HG03457 (cell line): ENCODE results near the gene RAVER1.
"Not testable (repeated sequence)": the region's sequence is repeated elsewhere in the genome, so short reads cannot be mapped to it uniquely, and the experiment has no call there.

ENCODE experiments used
- ATAC-seq: cut with Tn5 transposase; IDR thresholded peaks from one replicate; pipeline ENCODE4 v1.9.1; 2021; ENCODE audit warnings: moderate number of reproducible peaks; ENCODE audit not compliant: unreplicated experiment

RAVER1 gene

GRCh38 chr19:10291554-10292205 is 41.6 kb downstream of the RAVER1 start:
- ATAC-seq: no peak

GRCh38 chr19:10290876-10291553 is 42.3 kb downstream of the RAVER1 start:
- no peak for ATAC-seq

GRCh38 chr19:10290357-10290875 is 42.9 kb downstream of the RAVER1 start:
- ATAC-seq: no peak

DNA sequence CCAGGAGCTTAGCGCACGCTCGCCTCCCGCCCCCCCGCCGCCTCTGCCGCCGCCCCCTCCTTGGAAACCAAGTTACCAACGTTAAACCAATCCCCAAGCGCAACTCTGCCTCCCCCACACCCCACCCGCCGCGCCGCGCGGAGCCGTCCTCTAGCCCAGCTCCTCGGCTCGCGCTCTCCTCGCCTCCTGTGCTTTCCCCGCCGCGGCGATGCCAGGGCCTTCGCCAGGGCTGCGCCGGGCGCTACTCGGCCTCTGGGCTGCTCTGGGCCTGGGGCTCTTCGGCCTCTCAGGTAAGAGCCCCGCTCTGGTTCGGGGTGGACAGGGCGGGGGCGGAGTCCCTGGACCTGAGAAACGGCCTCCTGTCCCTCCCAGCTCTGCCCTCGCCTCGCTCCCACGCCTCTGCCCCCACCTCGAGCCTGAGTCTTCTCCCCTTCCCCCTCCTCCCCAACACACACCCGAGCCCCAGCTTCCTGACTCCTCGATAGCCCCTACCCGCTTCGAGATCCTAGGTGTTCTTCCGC is 43.4 kb downstream of the RAVER1 start, which contains the start of gene ICAM5:
ICAM5 (plus strand) TSS at position 117 of the 521 bp plus-strand sequence; CDS start at position 209, 92 bp downstream.
- ATAC-seq: no peak

- ATAC-seq: no peak
Measured at GRCh38 chr19:10289167-10289835, 44.0 kb downstream of the RAVER1 start.

DNA sequence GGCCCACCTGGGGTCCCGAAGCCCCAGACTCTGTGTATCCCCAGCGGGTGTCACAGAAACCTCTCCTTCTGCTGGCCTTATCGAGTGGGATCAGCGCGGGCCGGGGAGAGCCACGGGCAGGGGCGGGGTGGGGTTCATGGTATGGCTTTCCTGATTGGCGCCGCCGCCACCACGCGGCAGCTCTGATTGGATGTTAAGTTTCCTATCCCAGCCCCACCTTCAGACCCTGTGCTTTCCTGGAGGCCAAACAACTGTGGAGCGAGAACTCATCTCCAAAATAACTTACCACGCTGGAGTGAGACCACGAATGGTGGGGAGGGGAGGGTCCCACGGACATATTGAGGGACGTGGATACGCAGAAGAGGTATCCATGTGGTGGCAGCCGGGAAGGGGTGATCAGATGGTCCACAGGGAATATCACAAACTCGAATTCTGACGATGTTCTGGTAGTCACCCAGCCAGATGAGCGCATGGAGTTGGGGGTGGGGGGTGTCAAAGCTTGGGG is 44.6 kb downstream of the RAVER1 start:
- ATAC-seq: no peak

- ATAC-seq: no peak
Measured at GRCh38 chr19:10286803-10287737, 46.3 kb downstream of the RAVER1 start, which contains the start of gene ICAM4. Gene ICAM4, plus strand, starts transcription at chr19:10286955. Its CDS starts 58 bp downstream, at chr19:10287013.

- no peak for ATAC-seq
Measured at GRCh38 chr19:10285393-10285792, 47.9 kb downstream of the RAVER1 start.

DNA sequence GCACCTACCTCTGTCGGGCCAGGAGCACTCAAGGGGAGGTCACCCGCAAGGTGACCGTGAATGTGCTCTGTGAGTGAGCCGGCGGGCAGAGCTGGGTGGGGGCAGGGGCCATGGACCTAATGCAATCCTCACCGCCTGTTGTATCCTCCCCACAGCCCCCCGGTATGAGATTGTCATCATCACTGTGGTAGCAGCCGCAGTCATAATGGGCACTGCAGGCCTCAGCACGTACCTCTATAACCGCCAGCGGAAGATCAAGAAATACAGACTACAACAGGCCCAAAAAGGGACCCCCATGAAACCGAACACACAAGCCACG is 48.4 kb downstream of the RAVER1 start:
- no peak for ATAC-seq

DNA sequence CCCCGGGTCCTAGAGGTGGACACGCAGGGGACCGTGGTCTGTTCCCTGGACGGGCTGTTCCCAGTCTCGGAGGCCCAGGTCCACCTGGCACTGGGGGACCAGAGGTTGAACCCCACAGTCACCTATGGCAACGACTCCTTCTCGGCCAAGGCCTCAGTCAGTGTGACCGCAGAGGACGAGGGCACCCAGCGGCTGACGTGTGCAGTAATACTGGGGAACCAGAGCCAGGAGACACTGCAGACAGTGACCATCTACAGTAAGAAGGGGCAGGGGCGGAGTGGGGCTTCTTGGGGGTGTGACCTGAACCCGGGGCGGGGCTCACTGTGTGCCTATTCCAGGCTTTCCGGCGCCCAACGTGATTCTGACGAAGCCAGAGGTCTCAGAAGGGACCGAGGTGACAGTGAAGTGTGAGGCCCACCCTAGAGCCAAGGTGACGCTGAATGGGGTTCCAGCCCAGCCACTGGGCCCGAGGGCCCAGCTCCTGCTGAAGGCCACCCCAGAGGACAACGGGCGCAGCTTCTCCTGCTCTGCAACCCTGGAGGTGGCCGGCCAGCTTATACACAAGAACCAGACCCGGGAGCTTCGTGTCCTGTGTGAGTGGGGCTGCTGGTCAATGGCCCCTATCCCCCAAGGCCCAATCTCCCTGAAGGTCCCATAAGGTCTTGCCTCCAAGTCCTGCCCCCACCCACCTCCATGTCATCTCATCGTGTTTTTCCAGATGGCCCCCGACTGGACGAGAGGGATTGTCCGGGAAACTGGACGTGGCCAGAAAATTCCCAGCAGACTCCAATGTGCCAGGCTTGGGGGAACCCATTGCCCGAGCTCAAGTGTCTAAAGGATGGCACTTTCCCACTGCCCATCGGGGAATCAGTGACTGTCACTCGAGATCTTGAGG is 49.0 kb downstream of the RAVER1 start:
- ATAC-seq: no peak

DNA sequence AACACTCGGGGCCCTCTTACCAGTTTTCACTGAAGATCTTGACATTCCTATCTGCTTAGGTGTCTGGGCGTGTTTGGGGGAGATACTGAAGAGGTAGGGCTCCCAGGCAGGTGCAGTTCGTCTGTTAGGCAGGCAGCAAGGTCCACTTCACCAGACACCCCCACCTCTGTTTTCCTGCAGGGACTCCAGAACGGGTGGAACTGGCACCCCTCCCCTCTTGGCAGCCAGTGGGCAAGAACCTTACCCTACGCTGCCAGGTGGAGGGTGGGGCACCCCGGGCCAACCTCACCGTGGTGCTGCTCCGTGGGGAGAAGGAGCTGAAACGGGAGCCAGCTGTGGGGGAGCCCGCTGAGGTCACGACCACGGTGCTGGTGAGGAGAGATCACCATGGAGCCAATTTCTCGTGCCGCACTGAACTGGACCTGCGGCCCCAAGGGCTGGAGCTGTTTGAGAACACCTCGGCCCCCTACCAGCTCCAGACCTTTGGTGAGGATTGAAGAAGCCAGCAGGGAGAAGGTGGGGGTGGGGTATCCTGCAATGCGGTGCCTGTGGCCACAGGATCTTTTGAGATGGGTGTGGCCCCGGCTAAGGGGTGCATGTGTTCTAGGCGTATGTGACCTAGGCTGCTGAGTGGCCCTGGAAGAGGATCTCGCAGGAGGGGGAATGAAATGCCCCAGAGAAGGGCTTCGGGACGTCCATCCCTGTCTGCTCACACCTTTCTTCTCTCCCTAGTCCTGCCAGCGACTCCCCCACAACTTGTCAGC is 49.8 kb downstream of the RAVER1 start:
- ATAC-seq: no peak

DNA sequence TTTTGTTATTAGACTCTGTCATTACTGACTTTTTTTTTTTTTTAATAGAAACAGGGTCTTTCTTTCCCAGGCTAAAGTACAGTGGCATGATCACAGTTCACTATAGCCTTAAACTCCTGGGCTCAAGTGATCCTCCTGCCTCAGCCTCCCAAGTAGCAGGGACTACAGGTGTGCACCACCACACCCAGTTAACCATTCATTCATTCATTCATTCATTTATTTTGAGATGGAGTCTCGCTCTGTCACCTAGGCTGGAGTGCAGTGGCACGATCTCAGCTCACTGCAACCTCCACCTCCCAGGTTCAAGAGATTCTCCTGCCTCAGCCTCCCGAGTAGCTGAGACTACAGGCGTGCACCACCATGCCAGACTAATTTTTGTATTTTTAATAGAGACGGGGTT is 51.3 kb downstream of the RAVER1 start:
- ATAC-seq: not testable (repeated sequence)

- no peak for ATAC-seq
Measured at GRCh38 chr19:10279737-10280442, 53.4 kb downstream of the RAVER1 start.

DNA sequence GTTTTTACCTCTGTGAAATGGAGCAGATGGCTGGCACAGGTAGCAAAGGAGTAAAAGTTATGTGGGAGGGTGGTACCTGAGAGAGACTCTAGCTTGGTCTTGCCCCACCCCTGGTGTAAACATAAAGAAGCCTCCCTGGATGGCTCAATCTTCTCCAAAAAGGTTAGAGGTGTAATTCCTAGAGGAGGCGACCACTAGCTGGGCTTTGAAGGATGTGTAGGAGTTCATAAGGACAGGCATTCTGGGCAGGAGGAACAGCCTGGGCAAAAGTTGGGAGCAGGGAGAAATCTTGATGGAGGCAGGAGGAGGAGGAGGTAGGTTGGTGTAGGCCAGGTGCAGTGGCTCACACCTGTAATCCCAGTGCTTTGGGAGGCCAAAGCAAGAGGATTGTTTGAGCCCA is 54.4 kb downstream of the RAVER1 start:
- no peak for ATAC-seq

DNA sequence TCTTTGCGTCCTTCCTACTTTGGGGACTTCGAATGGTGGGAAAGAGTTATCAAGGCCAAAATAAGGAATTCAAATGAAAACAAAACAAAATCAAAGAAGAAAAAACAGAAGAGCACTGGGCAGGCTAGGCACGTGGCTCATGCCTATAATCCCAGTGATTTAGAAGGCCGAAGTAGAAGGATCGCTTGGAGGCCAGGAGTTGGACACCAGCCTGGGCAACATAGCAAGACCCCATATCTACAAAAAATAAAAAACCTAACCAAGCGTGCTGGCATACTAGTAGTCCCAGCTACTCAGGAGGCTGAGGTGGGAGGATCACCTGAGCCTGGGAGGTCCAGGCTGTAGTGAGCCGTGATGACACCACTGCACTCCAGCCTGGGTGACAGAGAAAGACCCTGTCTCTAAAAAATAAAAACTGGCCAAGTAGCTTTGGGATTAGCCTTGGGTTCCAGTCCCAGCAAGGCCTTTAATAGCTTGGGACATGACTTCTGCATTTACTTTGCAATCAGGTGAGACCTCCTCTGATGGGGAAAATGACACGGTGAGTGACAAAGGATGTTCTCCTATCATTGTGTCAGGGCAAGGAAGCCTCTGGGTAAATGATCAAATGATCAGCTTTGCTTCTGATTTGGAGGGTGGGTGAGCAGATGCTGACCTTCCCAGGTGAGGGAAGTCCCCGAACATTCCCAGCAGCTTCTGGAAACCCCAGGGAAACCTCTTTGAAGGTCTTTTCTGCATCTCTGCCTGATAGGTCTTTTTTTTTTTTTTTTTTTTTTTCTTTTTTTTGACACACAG is 55.3 kb downstream of the RAVER1 start:
- no peak for ATAC-seq

DNA sequence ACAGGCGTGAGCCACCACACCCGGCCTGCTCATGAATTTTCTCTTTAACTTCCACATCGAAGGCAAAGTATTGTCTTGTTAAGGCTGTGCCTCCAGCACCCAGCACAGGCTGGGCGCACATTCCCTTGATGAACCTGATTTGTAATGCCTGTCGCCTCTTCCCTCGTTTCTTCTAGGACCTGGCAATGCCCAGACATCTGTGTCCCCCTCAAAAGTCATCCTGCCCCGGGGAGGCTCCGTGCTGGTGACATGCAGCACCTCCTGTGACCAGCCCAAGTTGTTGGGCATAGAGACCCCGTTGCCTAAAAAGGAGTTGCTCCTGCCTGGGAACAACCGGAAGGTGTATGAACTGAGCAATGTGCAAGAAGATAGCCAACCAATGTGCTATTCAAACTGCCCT is 58.7 kb downstream of the RAVER1 start:
- no peak for ATAC-seq

DNA sequence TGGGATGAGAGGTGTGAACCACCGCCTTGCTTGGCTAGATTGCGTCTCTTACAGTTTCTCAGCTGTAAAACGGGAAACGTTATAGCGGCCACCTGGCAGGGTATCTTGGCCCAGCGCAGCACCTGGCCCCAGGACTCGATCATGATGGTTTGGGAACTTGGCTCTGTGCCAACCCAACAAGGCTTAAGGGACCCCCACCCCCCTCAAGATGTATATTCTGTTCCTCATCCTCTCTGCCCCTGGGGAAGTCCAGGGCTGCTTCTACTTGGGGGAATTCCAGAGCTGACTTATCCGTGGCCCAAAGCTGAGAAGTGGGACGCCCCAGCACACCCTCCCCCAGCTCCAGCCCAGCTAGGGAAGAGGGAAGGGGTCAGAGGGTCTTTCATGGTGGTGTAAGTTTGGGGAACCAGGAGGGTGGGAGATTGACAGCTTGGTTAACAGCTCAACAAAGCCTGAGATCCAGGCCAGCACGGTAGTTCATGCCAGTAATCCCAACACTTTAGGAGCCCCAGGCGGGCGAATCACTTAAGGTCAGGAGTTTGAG is 61.7 kb downstream of the RAVER1 start:
- ATAC-seq: no peak
